CD4-positive, alpha-beta memory T cell (primary cell): ENCODE results near the gene OGFOD2. TPM values are rescaled to one million over a fixed set of nuclear protein-coding genes. Genes with fewer than 3 reads are reported as not detected.

Experiments
- CTCF ChIA-PET: fragments of 350-600 bp; sonication (Branson Sonifier 250); formaldehyde crosslinking; loops from one replicate; lab custom pipeline; 2021; ENCODE audit warnings: inconsistent platforms; ENCODE audit not compliant: partially characterized antibody; lab: Charles Lee
- POLR2A ChIA-PET: fragments of 350-600 bp; sonication (Branson Sonifier 250); formaldehyde crosslinking; loops from one replicate; lab custom pipeline; 2021; ENCODE audit not compliant: partially characterized antibody; lab: Charles Lee
- DNase-seq, 5 donors: peaks; one replicate each; pipeline versions ENCODE4 v3.0.0 to v3.0.0-alpha.2; 2020 to 2022; ENCODE audit warnings: mixed read lengths in 1 of 5
- H3K27ac ChIP-seq: one replicate; pipeline ENCODE4 v1.7.0; 2013; ENCODE audit warnings: low read depth, low read length
- H3K27me3 ChIP-seq: 2 replicates; pipeline ENCODE4 v1.7.0; 2013; ENCODE audit warnings: mild to moderate bottlenecking, low read length, moderate library complexity; ENCODE audit not compliant: insufficient read depth
- H3K36me3 ChIP-seq: 2 replicates; pipeline ENCODE4 v1.7.0; 2013; ENCODE audit warnings: mild to moderate bottlenecking, low read length, moderate library complexity; ENCODE audit not compliant: insufficient read depth
- H3K4me1 ChIP-seq: 2 replicates; pipeline ENCODE4 v1.7.0; 2013; ENCODE audit warnings: mild to moderate bottlenecking, low read length, moderate library complexity; ENCODE audit not compliant: insufficient read depth
- H3K4me3 ChIP-seq, 2 donors: one replicate each; pipeline ENCODE4 v1.7.0; 2013; ENCODE audit warnings: low read length in 2 of 2, mild to moderate bottlenecking in 1 of 2
- H3K9me3 ChIP-seq, 2 donors: one replicate each; pipeline ENCODE4 v1.7.0; 2013; ENCODE audit warnings: low read length in 2 of 2, control low read depth in 1 of 2; ENCODE audit not compliant: control insufficient read depth in 1 of 2
- H3K27ac Mint-ChIP-seq, 7 donors: one replicate each; pipeline ENCODE4 v1.8.0; 2020 to 2021; ENCODE audit warnings: mixed read lengths in 7 of 7, mild to moderate bottlenecking in 6 of 7, inconsistent platforms in 3 of 7, moderate library complexity in 3 of 7
- H3K27me3 Mint-ChIP-seq, 2 donors: one replicate each; pipeline ENCODE4 v1.8.0; 2020 to 2021; ENCODE audit warnings: mixed read lengths in 2 of 2
- H3K36me3 Mint-ChIP-seq, 2 donors: one replicate each; pipeline ENCODE4 v1.8.0; 2020 to 2021; ENCODE audit warnings: mixed read lengths in 2 of 2, inconsistent platforms in 1 of 2, mild to moderate bottlenecking in 1 of 2
- H3K4me1 Mint-ChIP-seq, 4 donors: one replicate each; pipeline ENCODE4 v1.8.0; 2020 to 2021; ENCODE audit warnings: mixed read lengths in 4 of 4, mild to moderate bottlenecking in 1 of 4
- H3K4me3 Mint-ChIP-seq, 8 donors: one replicate each; pipeline ENCODE4 v1.8.0; 2020 to 2021; ENCODE audit warnings: mixed read lengths in 8 of 8, mild to moderate bottlenecking in 7 of 8, moderate library complexity in 6 of 8, inconsistent platforms in 3 of 8
- H3K9me3 Mint-ChIP-seq, 8 donors: one replicate each; pipeline ENCODE4 v1.8.0; 2020 to 2021; ENCODE audit warnings: mixed read lengths in 8 of 8, mild to moderate bottlenecking in 5 of 8, inconsistent platforms in 3 of 8, moderate library complexity in 1 of 8
- intact Hi-C: fragments of 100-400 bp; cut with micrococcal nuclease; formaldehyde crosslinking; loops from one replicate; pipeline ENCODE4 v1.15.1; 2023
- polyA plus RNA-seq, 2 donors: library from polyadenylated mRNA; unstranded; fragments of 300-500 nt; fragmentation: Illumina TruSeq; gene quantifications; one replicate each; pipeline ENCODE4 v1.2.3, GENCODE V29; 2021
- total RNA-seq, 2 experiments: library from RNA; stranded (reverse); gene quantifications; one replicate each; pipeline ENCODE4 v1.2.3, GENCODE V29; 2021

The OGFOD2 gene
- total and polyA plus RNA-seq, 4 experiments from 2014 or later, result 13.9 to 46.6 (median 27.1) TPM

- Mint-ChIP-seq H3K36me3 (peaks cover 4 to 12% of the 10 kb centered on the region in 2 donors), H3K27ac (peak overlapping the region in 1 of 7 donors; percentile 24), H3K4me3 (no peak overlapping the region), H3K4me1 (no peaks in the 10 kb centered on the region), H3K9me3 (no peaks in the 10 kb centered on the region), H3K27me3 (no peaks in the 10 kb centered on the region)
- H3K4me1 ChIP-seq, result no peaks in the 10 kb centered on the region
- POLR2A ChIA-PET, result no interaction called here
- H3K9me3 ChIP-seq, result no peaks in the 10 kb centered on the region
- no peak overlapping the region for H3K27ac ChIP-seq
- H3K27me3 ChIP-seq, result no peaks in the 10 kb centered on the region
- DNase-seq, result no peak
- no peaks in the 10 kb centered on the region for H3K36me3 ChIP-seq
- no peak overlapping the region for H3K4me3 ChIP-seq
- intact Hi-C loops, result no loop called here
- CTCF ChIA-PET, result no interaction called here
Measured at GRCh38 chr12:123003257-123003656, 28.2 kb downstream of the OGFOD2 start.

- Histone ChIP-seq H3K4me3 (no peak overlapping the region), H3K9me3 (no peaks in the 10 kb centered on the region), H3K36me3 (no peaks in the 10 kb centered on the region), H3K27ac (no peak overlapping the region), H3K27me3 (no peaks in the 10 kb centered on the region), H3K4me1 (no peaks in the 10 kb centered on the region)
- H3K36me3 Mint-ChIP-seq, result peaks cover 4 to 12% of the 10 kb centered on the region in 2 donors
- H3K27me3 Mint-ChIP-seq, result no peaks in the 10 kb centered on the region
- ChIA-PET POLR2A (no interaction called here), CTCF (no interaction called here)
- intact Hi-C loops, result no loop called here
- no peaks in the 10 kb centered on the region for H3K4me1 Mint-ChIP-seq
- peak overlapping the region in 1 of 7 donors; percentile 68 for H3K27ac Mint-ChIP-seq
- H3K9me3 Mint-ChIP-seq, result no peaks in the 10 kb centered on the region
- H3K4me3 Mint-ChIP-seq, result no peak overlapping the region
- no peak for DNase-seq
Measured at GRCh38 chr12:123004287-123004686, 29.2 kb downstream of the OGFOD2 start.

- no peak overlapping the region for H3K4me3 ChIP-seq
- ChIA-PET POLR2A (interaction anchor here (0.6 kb wide), 1 partner anchor 22 kb away, joined by 3 read pairs; no protein-coding TSS in a partner anchor), CTCF (no interaction called here)
- Mint-ChIP-seq H3K9me3 (no peaks in the 10 kb centered on the region), H3K36me3 (peaks cover 4 to 18% of the 10 kb centered on the region in 2 donors), H3K27ac (no peak overlapping the region), H3K27me3 (no peaks in the 10 kb centered on the region), H3K4me3 (no peak overlapping the region), H3K4me1 (no peaks in the 10 kb centered on the region)
- no peaks in the 10 kb centered on the region for H3K4me1 ChIP-seq
- DNase-seq, result no peak
- H3K27me3 ChIP-seq, result no peaks in the 10 kb centered on the region
- H3K36me3 ChIP-seq, result no peaks in the 10 kb centered on the region
- no peaks in the 10 kb centered on the region for H3K9me3 ChIP-seq
- no peak overlapping the region for H3K27ac ChIP-seq
- intact Hi-C loops, result no loop called here
Measured at GRCh38 chr12:123005081-123005626, 30.1 kb downstream of the OGFOD2 start.

- no peak overlapping the region for H3K27ac ChIP-seq
- H3K36me3 ChIP-seq, result no peaks in the 10 kb centered on the region
- no peaks in the 10 kb centered on the region for H3K9me3 ChIP-seq
- CTCF ChIA-PET, result no interaction called here
- H3K27ac Mint-ChIP-seq, result no peak overlapping the region
- no peaks in the 10 kb centered on the region for H3K4me1 ChIP-seq
- no peaks in the 10 kb centered on the region for H3K27me3 Mint-ChIP-seq
- H3K27me3 ChIP-seq, result no peaks in the 10 kb centered on the region
- intact Hi-C loops, result no loop called here
- no peak overlapping the region for H3K4me3 Mint-ChIP-seq
- H3K9me3 Mint-ChIP-seq, result no peaks in the 10 kb centered on the region
- no peak for DNase-seq
- H3K4me3 ChIP-seq, result no peak overlapping the region
- POLR2A ChIA-PET, result no interaction called here
- no peaks in the 10 kb centered on the region for H3K4me1 Mint-ChIP-seq
- H3K36me3 Mint-ChIP-seq, result peaks cover 8 to 20% of the 10 kb centered on the region in 2 donors
Measured at GRCh38 chr12:123006977-123007376, 31.9 kb downstream of the OGFOD2 start.

- H3K36me3 ChIP-seq, result no peaks in the 10 kb centered on the region
- no peaks in the 10 kb centered on the region for H3K27me3 ChIP-seq
- no peak for DNase-seq
- Mint-ChIP-seq H3K27ac (peak overlapping the region in 1 of 7 donors; percentile 10), H3K36me3 (peaks cover 11 to 15% of the 10 kb centered on the region in 2 donors), H3K27me3 (no peaks in the 10 kb centered on the region), H3K4me3 (no peak overlapping the region), H3K4me1 (no peaks in the 10 kb centered on the region), H3K9me3 (no peaks in the 10 kb centered on the region)
- no peaks in the 10 kb centered on the region for H3K9me3 ChIP-seq
- no peaks in the 10 kb centered on the region for H3K4me1 ChIP-seq
- no peak overlapping the region for H3K4me3 ChIP-seq
- ChIA-PET CTCF (no interaction called here), POLR2A (no interaction called here)
- intact Hi-C loops, result no loop called here
- H3K27ac ChIP-seq, result no peak overlapping the region
Measured at GRCh38 chr12:123010110-123010509, 35.1 kb downstream of the OGFOD2 start.

DNA sequence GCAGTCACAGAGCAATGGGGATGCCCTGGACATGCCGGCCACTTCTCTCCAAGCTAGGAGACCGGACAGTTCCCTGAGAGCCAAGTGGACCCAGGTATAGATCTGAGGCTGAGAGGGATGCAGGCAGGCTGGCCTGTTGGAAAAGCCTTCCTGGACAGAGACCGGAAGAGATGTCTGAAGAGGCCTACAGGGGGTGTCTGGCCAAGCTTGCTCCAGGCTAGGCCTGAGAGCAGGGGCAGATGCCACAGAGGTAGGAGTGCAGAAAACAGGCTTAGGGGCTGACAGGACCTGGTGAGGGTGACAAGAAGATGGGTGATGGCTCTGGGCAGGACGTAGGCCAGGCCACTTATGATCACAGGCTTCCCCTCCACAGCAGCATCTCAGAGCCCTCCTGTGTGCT lies 35.6 kb downstream of the OGFOD2 start:
- Mint-ChIP-seq H3K4me1 (peaks cover 0 to 2% (median 0%) of the 10 kb centered on the region in 4 donors), H3K27ac (no peak overlapping the region), H3K27me3 (no peaks in the 10 kb centered on the region), H3K4me3 (no peak overlapping the region), H3K9me3 (no peaks in the 10 kb centered on the region), H3K36me3 (peaks cover 11 to 15% of the 10 kb centered on the region in 2 donors)
- no peak overlapping the region for H3K27ac ChIP-seq
- H3K9me3 ChIP-seq, result no peaks in the 10 kb centered on the region
- H3K4me3 ChIP-seq, result no peak overlapping the region
- ChIA-PET POLR2A (no interaction called here), CTCF (no interaction called here)
- H3K36me3 ChIP-seq, result no peaks in the 10 kb centered on the region
- H3K27me3 ChIP-seq, result no peaks in the 10 kb centered on the region
- intact Hi-C loops, result no loop called here
- no peak for DNase-seq
- no peaks in the 10 kb centered on the region for H3K4me1 ChIP-seq

DNA sequence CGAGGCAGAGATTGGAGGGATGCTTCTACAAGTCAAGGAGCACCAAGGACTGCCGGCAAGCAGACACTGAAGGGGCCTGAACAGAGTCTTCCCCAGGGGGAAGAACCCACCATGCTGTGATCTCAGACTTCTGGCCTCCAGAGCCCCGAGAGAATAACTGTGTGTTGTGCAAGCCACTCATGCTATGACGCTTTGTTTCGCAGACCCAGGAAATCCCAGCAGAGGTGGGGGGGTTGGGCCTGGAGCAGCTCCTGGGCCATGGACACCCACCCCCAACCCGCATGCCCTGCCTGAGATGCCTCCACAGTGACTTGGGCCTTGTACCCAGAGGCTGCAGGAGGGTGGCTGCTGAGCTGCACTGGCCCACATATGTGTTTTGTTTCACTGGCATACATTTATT lies 36.7 kb downstream of the OGFOD2 start:
- H3K4me3 ChIP-seq, result no peak overlapping the region
- H3K27me3 ChIP-seq, result no peaks in the 10 kb centered on the region
- no peaks in the 10 kb centered on the region for H3K4me1 ChIP-seq
- no peak overlapping the region for H3K27ac ChIP-seq
- Mint-ChIP-seq H3K27ac (no peak overlapping the region), H3K4me3 (no peak overlapping the region), H3K27me3 (no peaks in the 10 kb centered on the region), H3K9me3 (no peaks in the 10 kb centered on the region), H3K4me1 (peaks cover 0 to 4% (median 0%) of the 10 kb centered on the region in 4 donors), H3K36me3 (peaks cover 10 to 15% of the 10 kb centered on the region in 2 donors)
- intact Hi-C loops, result no loop called here
- ChIA-PET POLR2A (no interaction called here), CTCF (no interaction called here)
- no peak for DNase-seq
- no peaks in the 10 kb centered on the region for H3K36me3 ChIP-seq
- H3K9me3 ChIP-seq, result no peaks in the 10 kb centered on the region
